Hepatocyte (in vitro differentiated cells): ENCODE measurements around the gene LINS1. TPM values are rescaled to one million over a fixed set of nuclear protein-coding genes. Genes with fewer than 3 reads are reported as not detected.

Source experiments
- DNase-seq: peaks from one replicate; pipeline ENCODE4 v3.0.0-alpha.2; 2016; ENCODE audit warnings: low spot score
- H2AFZ ChIP-seq: fragments of 200-600 bp; sonication (generic); 2 replicates; pipeline ENCODE4 v1.6.0; 2016; ENCODE audit warnings: antibody characterized with exemption, mild to moderate bottlenecking
- H3K27ac ChIP-seq: fragments of 200-600 bp; sonication (generic); 2 replicates; pipeline ENCODE4 v1.5.1; 2016; ENCODE audit warnings: mild to moderate bottlenecking
- H3K27me3 ChIP-seq: fragments of 200-600 bp; sonication (generic); 2 replicates; pipeline ENCODE4 v1.6.1; 2016
- H3K36me3 ChIP-seq: fragments of 200-600 bp; sonication (generic); replicated peaks from 2 replicates; pipeline ENCODE4 v1.5.1; 2016; ENCODE audit warnings: low read depth; ENCODE audit not compliant: insufficient read depth
- H3K4me1 ChIP-seq: fragments of 200-600 bp; sonication (generic); 2 replicates; pipeline ENCODE4 v1.5.1; 2016; ENCODE audit warnings: mild to moderate bottlenecking, moderate library complexity; ENCODE audit not compliant: insufficient read depth
- H3K4me2 ChIP-seq: fragments of 200-600 bp; sonication (generic); 2 replicates; pipeline ENCODE4 v1.6.0; 2016
- H3K4me3 ChIP-seq: fragments of 200-600 bp; sonication (generic); 2 replicates; pipeline ENCODE4 v1.5.1; 2016; ENCODE audit warnings: mild to moderate bottlenecking
- H3K79me2 ChIP-seq: fragments of 200-600 bp; sonication (generic); 2 replicates; pipeline ENCODE4 v1.6.0; 2017; ENCODE audit warnings: mild to moderate bottlenecking
- H3K9me2 ChIP-seq: fragments of 200-600 bp; sonication (generic); replicated peaks from 2 replicates; pipeline ENCODE4 v1.6.0; 2017; ENCODE audit warnings: mild to moderate bottlenecking; ENCODE audit not compliant: insufficient read depth
- H3K9me3 ChIP-seq: fragments of 200-600 bp; sonication (generic); 2 replicates; pipeline ENCODE4 v1.5.1; 2016; ENCODE audit warnings: low read depth, mild to moderate bottlenecking
- H4K20me1 ChIP-seq: fragments of 200-600 bp; sonication (generic); 2 replicates; pipeline ENCODE4 v1.6.0; 2016; ENCODE audit warnings: mild to moderate bottlenecking; ENCODE audit not compliant: insufficient read depth, poor library complexity, severe bottlenecking
- CTCF ChIP-seq: fragments of 200-600 bp; sonication (generic); IDR thresholded peaks from 2 replicates; pipeline ENCODE4 v1.5.1; 2016; ENCODE audit warnings: antibody characterized with exemption, mild to moderate bottlenecking; ENCODE audit not compliant: poor library complexity
- EZH2 ChIP-seq: fragments of 200-600 bp; sonication (generic); IDR thresholded peaks from 2 replicates; pipeline ENCODE4 v1.6.1; 2016; ENCODE audit warnings: antibody characterized with exemption, mild to moderate bottlenecking, borderline replicate concordance
- EZH2phosphoT487 ChIP-seq: fragments of 200-600 bp; sonication (generic); IDR thresholded peaks from one replicate; pipeline ENCODE4 v1.6.1; 2018; ENCODE audit warnings: antibody characterized with exemption, mild to moderate bottlenecking, low read depth, moderate library complexity; ENCODE audit not compliant: unreplicated experiment, severe bottlenecking
- WGBS: methylation state at CpG from one replicate; pipeline ENCODE4 v1.1.6; 2016; ENCODE audit warnings: low lambda C conversion rate; ENCODE audit errors: missing lambda C conversion rate; 5-methylcytosine and 5-hydroxymethylcytosine counted together
- polyA plus RNA-seq: library from polyadenylated mRNA; unstranded; fragments of >200 nt; fragmentation: Nextera tagmentation; extraction: Ambion mirVana; gene quantifications from 2 replicates; pipeline ENCODE4 v1.2.1, GENCODE V29; 2016
- total RNA-seq: library from RNA; depleted of rRNA; stranded (reverse); fragments of >200 nt; gene quantifications from 2 replicates; pipeline ENCODE4 v1.2.3, GENCODE V29; 2014

The LINS1 gene
- total and polyA plus RNA-seq, 2 experiments from 2014 or later: 8.1 to 26.3 TPM

DNA sequence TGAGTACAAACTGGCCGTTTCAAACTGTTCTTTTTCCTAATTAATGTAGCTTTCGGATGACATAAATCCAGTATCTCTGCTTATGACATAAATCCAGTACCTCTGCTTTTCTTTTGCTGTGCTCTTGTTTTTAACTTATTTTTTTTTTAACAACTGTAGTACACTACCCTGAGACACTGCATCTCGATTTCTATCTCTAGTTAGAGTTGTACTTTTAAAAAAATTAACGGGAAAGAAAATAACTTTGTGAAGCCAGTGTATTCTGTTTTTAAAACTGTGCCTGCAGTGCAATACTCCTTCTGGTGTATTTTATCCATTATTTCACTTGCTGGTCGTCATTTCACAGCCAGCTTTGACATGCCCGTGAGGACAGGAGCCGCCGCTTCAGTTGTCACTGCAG is 47.0 kb upstream of the LINS1 start:
- Histone ChIP-seq H3K27me3 (no peaks in the 10 kb centered on the region), H3K9me2 (no peaks in the 10 kb centered on the region), H2AFZ (no peak overlapping the region), H3K79me2 (peaks cover 25% of the 10 kb centered on the region), H3K4me3 (no peak overlapping the region), H3K36me3 (no peaks in the 10 kb centered on the region), H3K27ac (no peak overlapping the region), H3K4me1 (no peaks in the 10 kb centered on the region), H4K20me1 (no peaks in the 10 kb centered on the region), H3K9me3 (no peaks in the 10 kb centered on the region), H3K4me2 (no peak overlapping the region)
- no peak for DNase-seq
- WGBS: 91% methylated on average over 8 of the region's 8 CpGs
- TF ChIP-seq EZH2: no peak
- no peak for TF ChIP-seq CTCF
- no peak for TF ChIP-seq EZH2phosphoT487

GRCh38 chr15:100645671-100646070 is 43.7 kb upstream of the LINS1 start:
- H3K4me2 ChIP-seq: no peak overlapping the region
- peaks cover 53% of the 10 kb centered on the region for H3K79me2 ChIP-seq
- no peak overlapping the region for H2AFZ ChIP-seq
- DNase-seq: no peak
- H3K9me2 ChIP-seq: no peaks in the 10 kb centered on the region
- TF ChIP-seq EZH2phosphoT487 (no peak), CTCF (no peak), EZH2 (no peak)
- no peaks in the 10 kb centered on the region for H3K36me3 ChIP-seq
- H3K4me3 ChIP-seq: no peak overlapping the region
- no peaks in the 10 kb centered on the region for H3K27me3 ChIP-seq
- no peak overlapping the region for H3K27ac ChIP-seq
- H4K20me1 ChIP-seq: no peaks in the 10 kb centered on the region
- H3K4me1 ChIP-seq: no peaks in the 10 kb centered on the region
- 98% methylated on average over 5 of the region's 5 CpGs for WGBS
- H3K9me3 ChIP-seq: no peaks in the 10 kb centered on the region

- TF ChIP-seq EZH2phosphoT487: no peak
- TF ChIP-seq CTCF: no peak
- TF ChIP-seq EZH2: no peak
- Histone ChIP-seq H3K27me3 (no peaks in the 10 kb centered on the region), H3K9me2 (no peaks in the 10 kb centered on the region), H3K79me2 (peaks cover 81% of the 10 kb centered on the region), H4K20me1 (no peaks in the 10 kb centered on the region), H3K4me3 (no peak overlapping the region), H3K36me3 (no peaks in the 10 kb centered on the region), H3K4me1 (peaks cover 7% of the 10 kb centered on the region), H3K4me2 (no peak overlapping the region), H2AFZ (no peak overlapping the region), H3K9me3 (no peaks in the 10 kb centered on the region), H3K27ac (no peak overlapping the region)
- 99% methylated on average over 4 of the region's 4 CpGs for WGBS
- no peak for DNase-seq
Measured at GRCh38 chr15:100642950-100643338, 41.0 kb upstream of the LINS1 start.
